Upper lobe of left lung (tissue), 6 donors: Measurements from ENCODE around the gene INHA. TPM values are rescaled to one million over a fixed set of nuclear protein-coding genes. Genes with fewer than 3 reads are reported as not detected.
A peak's percentile ranks its signal among the peaks of the same experiment; 100 is the strongest.

Source experiments
- ATAC-seq, 2 donors: fragments of 200-7000 bp; cut with Tn5 transposase; one replicate each; pipeline ENCODE4 v1.9.1; 2022; ENCODE audit warnings: mild to moderate bottlenecking in 2 of 2, moderate library complexity in 2 of 2; ENCODE audit not compliant: low FRiP score in 2 of 2
- DNase-seq, 2 donors: peaks; one replicate each; pipeline ENCODE4 v3.0.0-alpha.2; 2019 to 2020
- H3K27ac ChIP-seq, 4 donors: fragments of 200-600 bp; sonication (generic); one replicate each; pipeline ENCODE4 v1.5.1; 2016 to 2019
- H3K27me3 ChIP-seq, 4 donors: fragments of 200-600 bp; sonication (generic); one replicate each; pipeline ENCODE4 v1.5.1; 2017 to 2019
- H3K36me3 ChIP-seq, 4 donors: fragments of 200-600 bp; sonication (generic); one replicate each; pipeline ENCODE4 v1.5.1; 2016 to 2019
- H3K4me1 ChIP-seq, 4 donors: fragments of 200-600 bp; sonication (generic); one replicate each; pipeline ENCODE4 v1.5.1; 2018 to 2019
- H3K4me3 ChIP-seq, 4 donors: fragments of 200-600 bp; sonication (generic); one replicate each; pipeline ENCODE4 v1.5.1; 2017 to 2019; ENCODE audit warnings: mild to moderate bottlenecking in 2 of 4, moderate library complexity in 1 of 4
- H3K9me3 ChIP-seq, 4 donors: fragments of 200-600 bp; sonication (generic); one replicate each; pipeline ENCODE4 v1.5.1; 2018 to 2019
- CTCF ChIP-seq, 6 experiments: fragments of 450-650 bp in 4 of 6; fragments of 200-600 bp in 2 of 6; sonication (generic) in 2 of 6; IDR thresholded peaks; one replicate each; pipeline ENCODE4 v1.5.1; 2016 to 2019; ENCODE audit warnings: antibody characterized with exemption in 6 of 6
- EP300 ChIP-seq, 4 donors: sonication (generic); formaldehyde crosslinking; IDR thresholded peaks; one replicate each; pipeline ENCODE4 v1.5.1; 2017; ENCODE audit warnings: antibody characterized with exemption in 4 of 4, control low read depth in 2 of 4
- POLR2A ChIP-seq, 4 donors: fragments of 450-650 bp; IDR thresholded peaks; one replicate each; pipeline ENCODE4 v1.5.1; 2016 to 2017; ENCODE audit warnings: antibody characterized with exemption in 4 of 4, mild to moderate bottlenecking in 2 of 4
- POLR2AphosphoS5 ChIP-seq, 2 donors: sonication (generic); formaldehyde crosslinking; IDR thresholded peaks; one replicate each; pipeline ENCODE4 v1.5.1; 2017; ENCODE audit warnings: antibody characterized with exemption in 2 of 2
- WGBS, 2 donors: methylation state at CpG; one replicate each; pipeline ENCODE4 v1.1.5; 2017 to 2018; 5-methylcytosine and 5-hydroxymethylcytosine counted together
- total RNA-seq, 6 donors: library from RNA; depleted of rRNA in 4 of 6; stranded (reverse); fragments of >200 nt in 4 of 6; gene quantifications; one replicate each; pipeline versions ENCODE4 v1.1.0 to v1.2.1, GENCODE V29; 2016 to 2021
- donor health status: DM: no; HTN: no; CAD: no; lungs with moderate emphysema.
- donor health status: DM: no; HTN: yes; CAD: no; lungs with severe emphysema.

The INHA gene
- total RNA-seq, 6 donors from 2014 or later, result 0.24 to 7.3 (median 0.43) TPM; not detected in 3

DNA sequence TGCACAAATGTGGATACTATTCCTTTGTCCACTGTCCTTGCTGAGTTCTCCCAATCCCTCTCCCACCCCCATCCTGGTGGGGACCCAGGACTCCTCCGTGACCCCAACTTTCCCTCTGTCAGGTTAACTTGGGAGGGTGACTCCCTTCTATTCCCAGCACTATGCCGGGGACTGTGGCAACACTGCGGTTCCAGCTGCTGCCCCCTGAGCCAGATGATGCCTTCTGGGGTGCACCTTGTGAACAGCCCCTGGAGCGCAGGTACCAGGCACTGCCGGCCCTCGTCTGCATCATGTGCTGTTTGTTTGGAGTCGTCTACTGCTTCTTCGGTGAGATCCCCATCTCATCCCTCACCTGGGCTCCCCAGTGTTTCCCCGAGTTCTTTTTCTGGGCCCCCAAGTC, 27.5 kb upstream of the INHA start:
- ATAC-seq (no peak), DNase-seq (no peak)
- H3K4me3 ChIP-seq, result peak overlapping the region in 3 of 4 donors; percentile 77 to 80 (median 80)
- peak overlapping the region in 2 of 4 donors; percentile 83 to 86 for H3K27ac ChIP-seq
- H3K36me3 ChIP-seq, result peaks cover 0 to 16% (median 10%) of the 10 kb centered on the region in 4 donors
- H3K4me1 ChIP-seq, result peaks cover 24 to 32% (median 26%) of the 10 kb centered on the region in 4 donors
- 48% methylated on average over 9 of the region's 9 CpGs for WGBS, 2 donors
- TF ChIP-seq POLR2A (IDR thresholded peaks at IDR 0.05) (no peak), POLR2AphosphoS5 (IDR thresholded peaks at IDR 0.05) (no peak), CTCF (IDR thresholded peaks at IDR 0.05) (no peak), EP300 (IDR thresholded peaks at IDR 0.05) (no peak)
- no peaks in the 10 kb centered on the region for H3K27me3 ChIP-seq
- no peaks in the 10 kb centered on the region for H3K9me3 ChIP-seq

- WGBS, 2 donors, result 78 to 86% methylated on average over 3 of the region's 3 CpGs
- peaks cover 24 to 32% (median 26%) of the 10 kb centered on the region in 4 donors for H3K4me1 ChIP-seq
- H3K36me3 ChIP-seq, result peaks cover 0 to 8% (median 1%) of the 10 kb centered on the region in 4 donors
- DNase-seq (no peak), ATAC-seq (no peak)
- TF ChIP-seq POLR2AphosphoS5 (IDR thresholded peaks at IDR 0.05), result no peak
- TF ChIP-seq CTCF (IDR thresholded peaks at IDR 0.05), result no peak
- no peak for TF ChIP-seq POLR2A (IDR thresholded peaks at IDR 0.05)
- no peak for TF ChIP-seq EP300 (IDR thresholded peaks at IDR 0.05)
- no peaks in the 10 kb centered on the region for H3K9me3 ChIP-seq
- no peaks in the 10 kb centered on the region for H3K27me3 ChIP-seq
- no peak overlapping the region for H3K27ac ChIP-seq
- H3K4me3 ChIP-seq, result no peak overlapping the region
Measured at GRCh38 chr2:219545295-219545942, 26.7 kb upstream of the INHA start.

- no peak for DNase-seq
- TF ChIP-seq POLR2AphosphoS5 (IDR thresholded peaks at IDR 0.05) (no peak), POLR2A (IDR thresholded peaks at IDR 0.05) (no peak), CTCF (IDR thresholded peaks at IDR 0.05) (no peak)
- peaks cover 0 to 3% (median 0%) of the 10 kb centered on the region in 4 donors for H3K36me3 ChIP-seq
- H3K27ac ChIP-seq, result no peak overlapping the region
- H3K4me1 ChIP-seq, result peaks cover 24 to 32% (median 26%) of the 10 kb centered on the region in 4 donors
- ATAC-seq, result no peak
- H3K4me3 ChIP-seq, result no peak overlapping the region
- WGBS, 2 donors, result 58 to 69% methylated on average over 4 of the region's 4 CpGs
- H3K27me3 ChIP-seq, result no peaks in the 10 kb centered on the region
- H3K9me3 ChIP-seq, result no peaks in the 10 kb centered on the region
Measured at GRCh38 chr2:219545943-219546352, 26.2 kb upstream of the INHA start.

DNA sequence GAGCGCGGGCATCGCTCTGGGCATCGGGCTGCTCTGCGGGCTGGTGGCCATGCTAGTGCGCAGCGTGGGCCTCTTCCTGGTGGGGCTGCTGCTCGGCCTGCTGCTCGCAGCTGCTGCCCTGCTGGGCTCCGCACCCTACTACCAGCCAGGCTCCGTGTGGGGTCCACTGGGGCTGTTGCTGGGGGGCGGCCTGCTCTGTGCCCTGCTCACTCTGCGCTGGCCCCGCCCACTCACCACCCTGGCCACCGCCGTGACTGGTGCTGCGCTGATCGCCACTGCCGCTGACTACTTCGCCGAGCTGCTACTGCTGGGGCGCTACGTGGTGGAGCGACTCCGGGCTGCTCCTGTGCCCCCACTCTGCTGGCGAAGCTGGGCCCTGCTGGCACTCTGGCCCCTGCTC, 24.5 kb upstream of the INHA start:
- no peak for ATAC-seq
- Histone ChIP-seq H3K4me3 (no peak overlapping the region), H3K27me3 (peaks cover 0 to 12% (median 5%) of the 10 kb centered on the region in 4 donors), H3K27ac (no peak overlapping the region), H3K36me3 (no peaks in the 10 kb centered on the region), H3K4me1 (peaks cover 23 to 31% (median 26%) of the 10 kb centered on the region in 4 donors), H3K9me3 (no peaks in the 10 kb centered on the region)
- DNase-seq, result peak in 1 of 2 donors; percentile 84
- TF ChIP-seq POLR2A (IDR thresholded peaks at IDR 0.05), result no peak
- no peak for TF ChIP-seq POLR2AphosphoS5 (IDR thresholded peaks at IDR 0.05)
- TF ChIP-seq CTCF (IDR thresholded peaks at IDR 0.05), result no peak
- TF ChIP-seq EP300 (IDR thresholded peaks at IDR 0.05), result no peak
- 93% methylated on average over 17 to 22 of the region's 26 CpGs for WGBS, 2 donors

DNA sequence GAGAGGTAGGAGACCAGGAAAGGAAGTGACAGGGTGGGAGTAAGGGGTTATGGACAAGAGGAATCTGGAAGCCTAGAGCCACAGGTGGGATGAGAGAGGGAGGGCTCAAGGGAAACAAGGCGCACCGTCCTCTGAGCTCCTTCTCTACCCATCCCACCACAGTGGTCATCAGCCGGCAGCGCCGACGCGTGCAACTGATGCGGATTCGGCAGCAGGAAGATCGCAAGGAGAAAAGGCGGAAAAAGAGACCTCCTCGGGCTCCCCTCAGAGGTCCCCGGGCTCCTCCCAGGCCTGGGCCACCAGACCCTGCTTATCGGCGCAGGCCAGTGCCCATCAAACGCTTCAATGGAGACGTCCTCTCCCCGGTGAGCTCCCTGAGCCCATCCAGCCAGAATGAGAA, 23.1 kb upstream of the INHA start:
- 89 to 94% methylated on average over 12 to 18 of the region's 18 CpGs for WGBS, 2 donors
- H3K27me3 ChIP-seq, result peaks cover 0 to 15% (median 7%) of the 10 kb centered on the region in 4 donors
- no peak for ATAC-seq
- H3K4me3 ChIP-seq, result no peak overlapping the region
- peak in 1 of 2 donors; percentile 79 for DNase-seq
- no peaks in the 10 kb centered on the region for H3K9me3 ChIP-seq
- H3K4me1 ChIP-seq, result peaks cover 26 to 30% (median 27%) of the 10 kb centered on the region in 4 donors
- no peaks in the 10 kb centered on the region for H3K36me3 ChIP-seq
- H3K27ac ChIP-seq, result no peak overlapping the region
- TF ChIP-seq EP300 (IDR thresholded peaks at IDR 0.05) (no peak), CTCF (IDR thresholded peaks at IDR 0.05) (no peak), POLR2A (IDR thresholded peaks at IDR 0.05) (no peak), POLR2AphosphoS5 (IDR thresholded peaks at IDR 0.05) (no peak)
